ENCODE data around the gene LRCH3.
"Not testable (repeated sequence)": the region's sequence is repeated elsewhere in the genome, so short reads cannot be mapped to it uniquely, and the experiment has no call there.

Gene LRCH3

DNA sequence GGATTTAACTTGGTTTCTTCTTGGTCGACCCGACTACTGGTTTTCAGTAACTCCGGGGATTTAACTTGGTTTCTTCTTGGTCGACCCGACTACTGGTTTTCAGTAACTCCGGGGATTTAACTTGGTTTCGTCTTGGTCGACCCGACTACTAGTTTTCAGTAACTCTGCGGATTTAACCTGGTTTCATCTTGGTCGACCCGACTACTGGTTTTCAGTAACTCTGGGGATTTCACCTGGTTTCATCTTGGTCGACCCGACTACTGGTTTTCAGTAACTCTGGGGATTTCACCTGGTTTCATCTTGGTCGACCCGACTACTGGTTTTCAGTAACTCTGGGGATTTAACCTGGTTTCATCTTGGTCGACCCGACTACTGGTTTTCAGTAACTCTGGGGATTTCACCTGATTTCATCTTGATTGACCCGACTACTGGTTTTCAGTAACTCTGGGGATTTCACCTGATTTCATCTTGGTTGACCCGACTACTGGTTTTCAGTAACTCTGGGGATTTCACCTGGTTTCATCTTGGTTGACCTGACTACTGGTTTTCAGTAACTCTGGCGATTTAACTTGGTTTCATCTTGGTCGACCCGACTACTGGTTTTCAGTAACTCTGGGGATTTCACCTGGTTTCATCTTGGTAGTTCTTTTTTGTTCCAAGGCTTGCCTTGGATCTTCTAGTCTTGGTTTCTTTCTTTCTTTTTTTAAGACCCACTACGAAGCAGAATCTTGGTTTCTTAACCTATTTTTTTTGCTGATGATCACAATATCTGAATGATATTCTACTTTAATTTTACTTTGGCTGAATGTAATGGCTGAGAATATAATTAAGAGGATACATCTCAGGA, 130.6 kb downstream of the LRCH3 start:
- DNase-seq (ENCODE audit: low read depth in 2 of 2), result not testable (repeated sequence)

DNA sequence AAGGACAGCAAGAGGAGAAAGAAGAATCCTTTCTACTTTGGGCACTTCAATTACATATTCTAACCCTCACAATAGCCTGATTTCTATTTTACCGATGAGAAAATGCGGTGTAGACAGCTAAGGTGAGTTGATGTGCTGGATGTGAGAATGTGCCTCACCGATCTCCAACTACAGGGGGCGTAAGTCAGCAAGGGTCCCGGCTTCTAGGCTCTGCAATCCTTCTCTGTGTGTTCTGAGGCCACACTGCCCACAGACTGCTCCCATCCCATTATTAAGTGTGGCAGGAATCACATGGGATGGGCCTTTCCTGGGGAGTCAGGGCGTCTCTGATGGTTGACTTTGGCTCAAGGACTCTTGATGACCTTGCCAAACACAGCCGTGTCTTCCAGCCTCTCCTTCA, 135.4 kb downstream of the LRCH3 start:
- no peak for DNase-seq (ENCODE audit: low read depth in 2 of 2)

DNA sequence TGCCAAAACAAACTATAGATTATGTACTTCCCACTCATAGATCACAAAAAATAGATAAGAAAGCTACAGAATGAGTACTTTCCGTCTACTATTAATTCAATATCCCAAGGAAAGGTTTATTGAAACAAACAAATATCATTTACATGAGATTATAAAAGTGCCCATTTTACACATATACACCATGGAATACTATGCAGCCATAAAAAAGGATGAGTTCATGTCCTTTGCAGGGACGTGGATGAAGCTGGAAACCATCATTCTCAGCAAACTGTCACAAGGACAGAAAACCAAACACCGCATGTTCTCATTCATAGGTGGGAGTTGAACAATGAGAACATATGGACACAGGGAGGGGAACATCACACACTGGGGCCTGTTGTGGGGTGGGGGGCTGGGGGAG, 136.5 kb downstream of the LRCH3 start:
- not testable (repeated sequence) for DNase-seq (ENCODE audit: low read depth in 2 of 2)

DNA sequence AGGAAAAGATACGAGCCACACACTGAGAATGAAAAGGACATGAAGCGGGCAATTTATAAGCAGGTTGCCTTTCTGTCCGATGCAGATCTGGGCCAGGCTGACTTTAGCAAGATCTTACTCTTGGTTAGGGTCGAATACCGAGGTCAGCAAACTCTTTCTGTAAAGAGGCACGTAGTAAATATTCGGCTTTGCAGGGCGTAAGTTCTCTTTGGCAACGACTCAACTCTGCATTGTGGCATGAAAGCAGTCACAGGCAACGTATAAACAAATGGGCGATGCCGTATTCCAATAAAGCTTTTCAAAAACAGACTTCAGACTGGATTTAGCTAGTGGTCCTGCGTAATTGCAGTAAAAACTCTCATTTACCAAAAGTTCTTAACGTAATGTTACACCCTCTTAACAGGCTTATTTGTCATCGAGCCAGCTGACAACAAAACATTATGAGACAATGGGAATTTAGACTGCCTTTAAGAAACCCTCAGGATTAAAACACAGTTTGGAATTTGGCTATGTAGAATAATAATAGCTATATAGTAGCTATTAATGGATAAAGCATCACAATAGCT, 145.8 kb downstream of the LRCH3 start:
- no peak for DNase-seq (ENCODE audit: low read depth in 2 of 2)
